HG03520 (cell line): ENCODE data around the gene ZC3H7A.

ENCODE experiments used
- ATAC-seq: cut with Tn5 transposase; IDR thresholded peaks from one replicate; pipeline ENCODE4 v1.9.1; 2021; ENCODE audit warnings: mild to moderate bottlenecking, moderate library complexity; ENCODE audit not compliant: unreplicated experiment

Gene ZC3H7A

DNA sequence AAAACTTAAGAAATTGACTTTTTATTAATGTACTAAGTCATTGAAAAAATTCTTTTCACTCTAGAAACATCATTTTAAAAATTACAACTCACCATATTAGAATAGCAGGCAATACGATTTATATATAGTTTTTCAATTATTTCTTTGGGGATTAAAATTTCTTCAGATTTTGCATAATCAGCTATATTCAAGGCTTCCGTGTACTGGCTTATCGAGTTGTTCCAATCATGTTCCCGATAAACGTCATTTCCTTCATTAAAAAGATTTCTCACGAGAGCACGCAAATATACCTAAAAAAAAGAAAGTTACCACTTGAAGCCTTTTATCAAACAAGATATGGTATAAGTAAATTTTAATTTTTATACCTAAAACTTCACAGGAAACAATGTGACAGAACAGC is 18.0 kb downstream of the ZC3H7A start:
- ATAC-seq, result no peak

DNA sequence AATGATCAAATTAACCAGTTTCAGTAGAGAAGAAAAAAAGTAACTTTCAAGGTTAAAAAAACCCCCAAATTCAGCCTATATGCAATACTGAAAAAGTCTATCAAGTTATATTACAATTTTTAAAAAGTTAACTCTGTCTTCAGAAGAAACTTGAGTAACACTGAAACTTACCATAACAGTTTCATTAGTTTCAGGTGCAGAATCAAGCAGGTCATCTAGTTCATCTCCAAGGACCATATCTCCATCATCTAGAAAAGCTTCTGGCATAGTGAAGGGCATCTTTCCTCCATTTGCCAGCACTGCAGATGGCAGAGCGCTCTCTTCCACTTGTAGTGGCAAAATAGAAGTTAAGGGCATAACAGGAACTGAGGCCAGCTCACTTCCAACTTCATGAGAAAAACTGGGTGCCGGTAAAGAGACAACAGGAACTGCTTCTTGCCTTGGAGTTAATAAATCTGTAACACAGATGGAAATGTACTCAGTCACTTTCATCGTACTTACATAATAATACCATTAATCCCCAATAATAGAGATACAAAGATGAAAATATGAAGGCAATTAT is 22.9 kb downstream of the ZC3H7A start:
- ATAC-seq, result no peak

- no peak for ATAC-seq
Measured at GRCh38 chr16:11768849-11769248, 28.2 kb downstream of the ZC3H7A start.

- no peak for ATAC-seq
Measured at GRCh38 chr16:11762431-11762830, 34.6 kb downstream of the ZC3H7A start.

- ATAC-seq, result no peak
Measured at GRCh38 chr16:11759997-11760396, 37.1 kb downstream of the ZC3H7A start.

- no peak for ATAC-seq
Measured at GRCh38 chr16:11759163-11759834, 37.8 kb downstream of the ZC3H7A start.

GRCh38 chr16:11757671-11758545 is 39.1 kb downstream of the ZC3H7A start:
- ATAC-seq, result no peak

DNA sequence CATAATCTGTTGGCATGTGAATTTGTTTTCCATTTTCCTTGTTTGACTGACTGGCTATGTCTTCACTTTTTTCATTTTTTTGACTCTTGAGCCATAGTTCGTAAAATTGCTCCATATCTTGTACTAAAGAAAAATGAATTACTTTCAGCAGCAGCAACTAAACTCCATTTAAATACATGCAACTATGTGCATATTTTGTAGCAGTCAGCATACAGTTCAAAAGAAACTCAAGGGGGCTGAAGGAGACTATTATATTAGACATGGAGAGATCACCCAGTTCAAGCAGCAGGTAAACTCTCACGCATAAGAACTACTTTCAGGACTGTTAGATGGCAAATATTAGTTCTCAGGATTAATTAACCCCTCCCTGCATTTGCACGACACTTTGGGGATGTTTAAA is 40.8 kb downstream of the ZC3H7A start:
- ATAC-seq, result no peak

- no peak for ATAC-seq
Measured at GRCh38 chr16:11755022-11755760, 41.9 kb downstream of the ZC3H7A start.

DNA sequence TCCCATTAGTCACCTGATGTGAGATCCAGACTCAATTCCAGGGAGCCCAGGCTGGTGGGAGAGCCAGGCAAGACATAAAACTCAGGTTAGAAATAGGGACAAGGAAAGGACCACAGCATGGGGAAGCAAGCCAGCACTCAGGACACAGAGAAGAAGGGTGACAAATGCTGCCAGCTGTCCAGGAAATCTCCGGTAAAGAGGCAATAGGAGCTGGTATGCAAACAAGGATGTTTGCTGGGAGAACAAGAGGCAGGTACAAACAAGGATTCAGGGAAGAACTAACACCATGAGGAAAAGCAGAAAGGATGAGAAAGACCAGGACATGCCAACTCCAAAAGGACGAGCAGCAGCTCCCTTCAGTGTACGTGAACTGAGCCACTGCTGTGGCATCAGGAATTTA is 44.2 kb downstream of the ZC3H7A start:
- ATAC-seq, result no peak

DNA sequence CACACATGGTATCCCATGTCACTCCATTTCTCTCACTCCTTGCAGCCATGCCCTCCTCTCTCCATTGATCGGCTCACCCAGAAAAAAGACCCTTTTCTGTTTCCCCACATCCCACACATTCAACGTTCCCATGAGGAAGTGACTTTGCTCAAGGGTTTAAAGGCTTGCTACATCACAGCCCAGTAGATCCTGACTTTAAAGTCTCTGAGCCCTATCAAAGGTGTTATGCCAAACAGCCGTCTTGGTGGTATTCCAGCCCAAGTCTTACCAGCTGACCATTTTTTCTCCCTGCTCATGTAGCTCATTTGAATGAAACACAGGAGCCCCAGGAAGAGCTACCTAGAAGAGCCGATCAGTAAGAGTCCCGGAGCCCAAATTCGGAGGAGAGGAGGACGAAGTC is 47.0 kb downstream of the ZC3H7A start:
- ATAC-seq, result no peak

DNA sequence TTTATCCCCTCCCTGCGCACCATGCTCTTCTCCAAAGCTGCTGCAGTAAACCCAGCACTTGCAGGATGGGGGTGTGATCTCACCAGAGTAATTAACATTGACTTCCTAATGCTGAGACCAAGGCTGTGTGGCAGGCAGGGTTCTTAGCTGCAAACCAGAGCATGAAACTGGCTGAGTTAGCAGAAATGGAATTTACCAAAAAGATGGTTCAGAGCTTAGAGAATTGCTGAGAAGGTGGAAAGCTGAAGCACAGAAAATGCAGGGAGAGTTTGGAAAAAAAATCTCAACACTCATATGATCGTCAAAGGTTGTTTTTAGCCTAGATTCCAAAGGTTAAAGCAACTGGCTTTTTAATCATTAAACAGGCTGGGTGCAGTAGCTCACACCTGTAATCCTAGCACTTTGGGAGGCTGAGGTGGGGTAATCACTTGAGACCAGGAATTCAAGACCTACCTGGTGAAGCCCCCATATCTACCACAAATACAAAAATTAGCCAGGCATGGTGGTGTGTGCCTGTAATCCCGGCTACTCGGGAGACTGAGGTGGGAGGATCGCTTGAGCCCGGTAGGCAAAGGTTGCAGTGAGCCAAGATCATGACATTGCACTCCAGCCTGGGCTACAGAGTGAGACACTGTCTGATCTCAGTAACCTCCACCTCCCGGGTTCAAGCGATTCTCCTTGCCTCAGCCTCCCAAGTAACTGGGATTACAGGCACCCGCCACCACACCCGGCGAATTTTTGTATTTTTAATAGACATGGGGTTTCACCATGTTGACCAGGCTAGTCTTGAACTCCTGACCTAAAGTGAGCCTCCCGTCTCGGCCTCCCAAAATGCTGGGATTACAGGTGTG is 48.4 kb downstream of the ZC3H7A start:
- ATAC-seq, result no peak

DNA sequence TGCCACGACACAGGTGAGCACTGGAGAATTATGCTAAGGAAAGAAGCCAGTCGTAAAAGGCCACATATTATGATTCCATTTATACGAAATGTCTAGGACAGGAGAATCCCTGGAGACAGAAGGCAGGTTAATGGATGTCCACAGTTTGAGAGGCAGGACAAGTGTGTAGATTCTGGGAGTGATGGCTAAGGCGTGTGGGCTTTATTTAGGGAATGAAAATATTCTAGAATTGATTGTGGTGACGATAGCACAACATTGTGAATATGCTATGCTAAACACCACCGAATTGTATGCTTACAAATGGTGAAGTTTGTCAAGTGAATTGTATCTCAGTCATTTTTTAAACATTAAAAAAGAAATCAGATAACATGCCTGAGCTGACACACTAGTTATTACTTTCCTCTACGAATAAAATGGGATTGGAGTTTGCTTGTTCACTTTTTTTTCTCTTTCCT is 49.1 kb downstream of the ZC3H7A start:
- no peak for ATAC-seq

GRCh38 chr16:11744075-11744470 is 53.0 kb downstream of the ZC3H7A start:
- ATAC-seq, result no peak

DNA sequence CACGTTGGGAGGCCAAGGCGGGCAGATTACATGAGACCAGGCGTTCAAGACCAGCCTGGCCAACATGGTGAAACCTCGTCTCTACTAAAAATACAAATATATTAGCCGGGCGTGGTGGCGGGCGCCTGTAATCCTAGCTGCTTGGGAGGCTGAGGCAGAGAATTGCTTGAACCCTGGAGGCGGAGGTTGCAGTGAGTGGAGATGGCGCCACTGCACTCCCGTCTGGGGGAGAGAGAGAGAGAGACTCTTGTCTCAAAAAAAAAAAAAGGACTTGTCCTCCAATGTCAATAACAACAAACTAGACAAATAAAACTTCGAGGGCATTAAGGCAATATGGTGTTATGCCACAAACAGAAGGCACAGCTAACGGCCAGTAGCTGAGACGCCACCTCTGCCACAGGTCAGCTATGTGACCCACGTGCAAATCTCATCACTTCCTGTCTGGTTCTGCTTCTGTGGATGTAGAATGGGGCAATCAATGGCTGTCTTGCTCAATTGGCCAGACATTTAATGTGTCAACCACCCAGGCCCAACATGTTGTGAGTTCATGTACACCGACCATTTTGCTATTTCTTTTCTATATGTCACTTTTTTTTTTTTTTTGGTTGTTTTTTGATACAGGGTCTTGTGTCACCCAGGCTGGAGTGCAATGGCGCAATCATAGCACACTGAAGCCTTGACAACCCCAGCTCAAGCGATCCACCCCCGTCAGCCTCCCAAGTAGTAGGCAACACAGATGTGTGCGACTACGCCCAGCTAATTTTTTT is 53.6 kb downstream of the ZC3H7A start:
- ATAC-seq, result no peak

- peak; percentile 82 for ATAC-seq
Measured at GRCh38 chr16:11742536-11743307, 54.3 kb downstream of the ZC3H7A start, which contains the start of gene TXNDC11. Gene TXNDC11 (minus strand): TSS chr16:11742857. CDS start chr16:11742730, 127 bp downstream.

DNA sequence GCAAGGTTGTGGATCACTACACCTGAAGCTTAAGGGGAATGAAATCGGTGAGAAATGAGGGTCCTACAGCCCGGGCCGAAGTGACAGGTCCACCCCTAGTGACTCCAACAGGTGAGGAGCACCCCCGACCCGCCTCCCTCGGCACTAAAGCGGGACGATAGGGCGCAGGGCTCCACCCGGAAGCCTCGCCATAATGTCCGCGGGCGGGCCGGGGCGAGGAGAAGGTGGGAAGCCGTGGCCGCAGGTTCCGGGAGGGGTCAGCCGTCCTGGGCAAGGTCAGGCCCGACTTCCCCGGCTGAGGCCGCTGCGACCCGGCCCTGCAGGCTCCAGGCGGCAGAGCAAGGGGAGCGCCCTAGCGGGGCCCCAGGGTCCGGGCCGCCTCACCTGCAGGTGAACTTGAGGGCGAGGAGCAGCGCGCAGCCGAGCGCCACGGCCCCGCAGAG is 54.9 kb downstream of the ZC3H7A start:
- peak; percentile 28 for ATAC-seq

DNA sequence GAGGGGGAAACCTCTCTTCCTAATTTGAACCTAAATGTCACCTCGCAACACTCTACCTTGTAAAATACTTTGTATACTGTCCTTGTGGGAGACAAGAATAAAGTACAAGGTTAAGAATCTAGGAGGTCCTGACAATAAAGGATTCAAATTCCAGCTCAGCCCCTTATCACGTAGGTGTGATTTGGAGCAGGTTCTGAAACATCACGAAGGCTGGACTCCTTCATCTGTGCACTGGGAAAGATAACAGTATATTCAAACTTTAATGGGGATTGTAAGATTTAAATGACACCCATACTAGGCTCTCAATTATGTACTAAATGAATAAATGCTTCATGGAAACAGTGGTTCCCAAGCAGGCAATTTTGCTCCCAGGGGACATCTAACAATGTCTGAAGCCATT is 56.5 kb downstream of the ZC3H7A start:
- no peak for ATAC-seq
